Activated CD8-positive, alpha-beta memory T cell treated with anti-CD3 and anti-CD28 coated beads, Interleukin-2, amount 10 ng/mL, durations not matched to agents 7 days and 5 days (primary cell): ENCODE data around the gene HGFAC. TPM values are rescaled to one million over a fixed set of nuclear protein-coding genes. Genes with fewer than 3 reads are reported as not detected.

ENCODE experiments used
- ATAC-seq: fragments of 150-1000 bp; cut with Tn5 transposase; one replicate; pipeline ENCODE4 v1.10.0; 2021; ENCODE audit warnings: moderate library complexity
- CTCF ChIA-PET: fragments of 350-600 bp; sonication (Branson Sonifier 250); formaldehyde crosslinking; loops from one replicate; lab custom pipeline; 2021; ENCODE audit warnings: antibody characterized with exemption; lab: Charles Lee
- DNase-seq: peaks from one replicate; pipeline ENCODE4 v3.0.0-alpha.2; 2020
- H3K27ac Mint-ChIP-seq: one replicate; pipeline ENCODE4 v1.8.0; 2021; ENCODE audit warnings: mild to moderate bottlenecking, mixed read lengths
- H3K27me3 Mint-ChIP-seq: one replicate; pipeline ENCODE4 v1.8.0; 2021; ENCODE audit warnings: mixed read lengths
- H3K36me3 Mint-ChIP-seq: one replicate; pipeline ENCODE4 v1.8.0; 2021; ENCODE audit warnings: mild to moderate bottlenecking, mixed read lengths
- H3K4me1 Mint-ChIP-seq: one replicate; pipeline ENCODE4 v1.8.0; 2021; ENCODE audit warnings: mixed read lengths
- H3K4me3 Mint-ChIP-seq: one replicate; pipeline ENCODE4 v1.8.0; 2021; ENCODE audit warnings: mild to moderate bottlenecking, moderate library complexity, mixed read lengths
- H3K9me3 Mint-ChIP-seq: one replicate; pipeline ENCODE4 v1.8.0; 2022; ENCODE audit warnings: low read depth, mixed read lengths
- total RNA-seq, 2 experiments: library from RNA; stranded (reverse); gene quantifications; one replicate each; pipeline ENCODE4 v1.2.3, GENCODE V29; 2021

Gene HGFAC
- total RNA-seq, 2 experiments from 2014 or later: not detected

DNA sequence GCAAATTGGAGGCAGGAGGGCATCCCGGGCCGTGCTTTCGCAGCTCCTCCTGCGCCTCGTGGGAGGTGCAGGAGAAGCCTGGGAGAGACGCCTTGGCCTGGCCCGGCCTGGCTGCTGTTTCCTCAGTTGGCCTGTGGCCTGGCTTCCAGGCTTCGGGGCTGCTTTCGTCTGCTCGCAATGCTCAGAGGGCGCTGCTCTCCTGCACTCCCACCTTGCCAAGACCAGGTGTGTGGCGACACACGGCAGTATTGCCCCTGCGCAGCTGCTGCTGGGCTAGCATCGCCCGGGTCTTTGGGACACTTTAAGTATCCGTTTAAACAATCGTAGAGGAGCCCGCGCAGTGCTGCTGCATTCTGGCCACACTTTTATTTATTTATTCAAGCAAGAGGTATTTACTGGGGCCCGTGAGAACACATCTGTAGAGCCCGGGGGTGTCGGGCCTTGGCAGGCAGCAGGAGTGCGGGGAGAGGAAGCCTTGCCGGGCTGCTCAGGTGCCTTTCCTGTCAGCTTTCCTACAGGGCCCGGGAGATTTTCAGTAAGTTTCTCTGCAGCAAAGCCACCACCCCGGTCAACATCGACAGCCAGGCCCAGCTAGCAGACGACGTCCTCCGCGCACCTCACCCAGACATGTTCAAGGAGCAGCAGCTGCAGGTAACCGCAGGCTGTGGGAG lies 26.2 kb upstream of the HGFAC start:
- Mint-ChIP-seq H3K4me3 (no peak overlapping the region), H3K36me3 (no peaks in the 10 kb centered on the region), H3K27ac (no peak overlapping the region), H3K9me3 (no peaks in the 10 kb centered on the region), H3K4me1 (no peaks in the 10 kb centered on the region), H3K27me3 (no peaks in the 10 kb centered on the region)
- no peak for DNase-seq
- no peak for ATAC-seq
- CTCF ChIA-PET: no interaction called here

DNA sequence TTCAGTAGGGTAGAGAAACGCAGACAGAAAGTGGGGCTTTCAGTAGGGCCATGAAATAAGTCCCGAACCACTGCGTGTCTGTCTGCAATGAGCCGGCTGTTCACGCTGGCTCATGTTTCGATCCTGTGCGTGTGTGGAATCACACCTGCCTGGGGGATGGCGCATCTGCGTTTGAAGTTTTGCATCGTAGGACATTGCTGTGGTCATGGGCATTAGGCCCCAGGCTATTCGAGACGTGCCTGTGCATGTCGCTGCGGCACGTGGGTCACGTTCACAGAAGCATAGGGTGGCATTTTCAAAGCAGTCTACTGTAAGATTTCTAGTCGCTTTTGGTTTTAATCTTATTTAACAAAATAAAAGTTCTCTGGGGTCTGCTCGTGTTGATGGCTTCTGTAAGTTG lies 25.5 kb upstream of the HGFAC start:
- Mint-ChIP-seq H3K27me3 (no peaks in the 10 kb centered on the region), H3K4me1 (no peaks in the 10 kb centered on the region), H3K27ac (no peak overlapping the region), H3K4me3 (no peak overlapping the region), H3K9me3 (no peaks in the 10 kb centered on the region), H3K36me3 (no peaks in the 10 kb centered on the region)
- ATAC-seq (no peak), DNase-seq (no peak)
- CTCF ChIA-PET: no interaction called here

DNA sequence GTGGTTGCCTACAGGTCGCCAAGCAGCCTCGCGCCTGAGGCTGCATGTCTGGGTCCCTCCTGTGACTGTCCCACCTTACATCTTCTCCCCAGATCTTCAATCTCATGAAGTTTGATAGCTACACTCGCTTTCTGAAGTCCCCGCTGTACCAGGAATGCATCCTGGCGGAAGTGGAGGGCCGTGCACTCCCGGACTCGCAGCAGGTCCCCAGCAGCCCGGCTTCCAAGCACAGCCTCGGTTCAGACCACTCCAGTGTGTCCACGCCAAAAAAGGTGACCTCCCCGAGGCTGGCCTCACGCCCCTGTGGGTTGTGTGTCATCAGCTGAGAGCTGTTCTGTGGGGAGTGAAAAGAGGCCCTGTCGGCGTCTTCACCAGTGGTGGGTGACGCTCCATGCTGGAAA lies 24.9 kb upstream of the HGFAC start:
- Mint-ChIP-seq H3K4me3 (no peak overlapping the region), H3K36me3 (no peaks in the 10 kb centered on the region), H3K27ac (no peak overlapping the region), H3K27me3 (no peaks in the 10 kb centered on the region), H3K4me1 (no peaks in the 10 kb centered on the region), H3K9me3 (no peaks in the 10 kb centered on the region)
- DNase-seq (no peak), ATAC-seq (no peak)
- CTCF ChIA-PET: no interaction called here

DNA sequence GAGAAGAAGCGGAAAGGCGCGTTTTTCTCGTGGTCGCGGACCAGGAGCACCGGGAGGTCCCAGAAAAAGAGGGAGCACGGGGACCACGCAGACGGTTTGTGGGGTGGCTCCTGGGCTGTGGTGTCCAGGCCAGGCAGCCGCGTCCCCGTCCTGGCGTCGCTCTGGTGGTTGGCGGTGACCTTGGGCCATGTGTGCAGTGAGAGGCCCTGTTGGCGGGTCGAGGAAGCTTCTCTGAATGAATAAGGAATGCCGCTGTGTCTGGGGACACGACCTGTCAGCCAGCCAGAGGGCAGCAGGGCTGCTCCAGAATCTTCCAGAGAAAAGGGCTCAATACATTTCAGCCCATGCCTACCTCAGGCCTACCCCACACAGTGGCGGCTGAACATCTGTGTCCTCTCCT lies 24.3 kb upstream of the HGFAC start:
- Mint-ChIP-seq H3K4me3 (no peak overlapping the region), H3K9me3 (no peaks in the 10 kb centered on the region), H3K27ac (no peak overlapping the region), H3K27me3 (no peaks in the 10 kb centered on the region), H3K36me3 (no peaks in the 10 kb centered on the region), H3K4me1 (no peaks in the 10 kb centered on the region)
- CTCF ChIA-PET: no interaction called here
- ATAC-seq (no peak), DNase-seq (no peak)

DNA sequence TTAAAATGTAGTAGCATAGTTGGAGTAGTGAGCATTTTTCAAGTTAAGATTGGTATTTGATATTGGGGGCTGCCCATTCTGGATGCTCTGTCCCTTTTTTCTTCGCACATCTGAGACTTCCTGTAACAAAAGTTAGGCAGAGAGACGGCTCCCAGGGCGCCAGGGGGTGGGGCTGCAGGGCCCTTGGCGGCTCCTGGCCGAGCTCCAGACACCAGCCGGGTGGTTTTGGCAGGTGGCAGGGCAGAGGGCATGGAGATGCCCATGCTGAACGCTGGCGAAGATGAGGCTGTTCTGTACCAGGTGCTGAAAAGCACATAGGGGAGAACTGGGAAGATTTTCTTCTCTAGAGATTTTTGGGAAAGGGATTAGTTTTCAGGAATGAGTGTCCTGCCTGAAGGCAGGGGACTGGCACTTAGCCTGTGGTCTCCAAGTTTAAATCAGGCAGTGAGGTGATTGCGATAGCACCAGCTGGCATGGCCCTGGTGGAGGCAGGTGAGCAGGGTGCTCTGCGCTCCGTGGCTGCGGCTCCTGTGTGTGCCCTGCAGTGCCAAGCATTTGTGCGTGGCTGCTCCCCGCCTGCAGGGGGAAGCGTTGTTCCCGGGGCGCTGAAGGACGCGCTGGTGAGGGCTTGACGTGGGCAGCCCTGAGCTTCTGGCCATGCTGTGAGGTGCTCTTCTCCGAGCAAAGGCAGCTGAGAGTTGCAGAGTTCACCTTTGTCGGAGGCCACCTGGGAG lies 23.6 kb upstream of the HGFAC start:
- H3K9me3 Mint-ChIP-seq: no peaks in the 10 kb centered on the region
- H3K27me3 Mint-ChIP-seq: no peaks in the 10 kb centered on the region
- no peak overlapping the region for H3K4me3 Mint-ChIP-seq
- H3K4me1 Mint-ChIP-seq: no peaks in the 10 kb centered on the region
- no peak for DNase-seq
- CTCF ChIA-PET: no interaction called here
- no peaks in the 10 kb centered on the region for H3K36me3 Mint-ChIP-seq
- no peak for ATAC-seq
- H3K27ac Mint-ChIP-seq: no peak overlapping the region

DNA sequence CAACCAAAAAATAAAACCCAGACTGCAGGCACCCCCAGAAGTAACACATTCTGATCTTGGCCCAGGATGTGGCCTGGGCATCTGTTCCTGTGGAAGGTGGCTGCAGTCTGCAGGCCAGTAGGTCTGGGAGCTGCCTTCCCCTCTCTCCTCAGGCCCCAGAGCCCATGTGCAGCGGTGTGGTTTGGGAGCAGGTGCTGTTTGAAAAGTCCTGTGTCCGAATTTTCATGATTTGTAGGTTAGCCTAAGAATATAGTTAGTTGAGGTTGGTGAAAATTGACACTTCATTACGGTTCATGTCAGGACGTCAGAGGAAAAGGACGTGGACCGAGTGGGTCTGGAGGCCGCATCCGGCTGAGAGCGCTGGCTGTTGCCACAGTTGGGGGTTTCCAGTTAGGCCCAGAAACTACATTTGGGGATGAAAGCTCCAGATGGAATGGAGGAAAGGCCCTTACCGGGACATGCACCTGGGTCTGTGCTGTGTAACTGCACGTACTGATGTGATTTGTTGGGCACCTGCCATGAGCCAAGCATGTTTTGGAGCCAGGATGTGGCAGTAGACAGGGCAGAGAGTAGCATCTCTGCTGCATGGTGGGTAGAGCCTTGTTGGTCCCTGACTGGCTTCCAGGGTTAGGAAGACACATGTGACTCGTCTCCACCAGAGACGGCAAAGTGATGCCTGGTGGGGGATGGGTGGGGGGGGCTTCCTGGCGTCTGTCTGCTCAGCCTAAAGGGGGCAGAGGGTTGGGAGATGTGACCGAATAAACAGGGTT lies 21.7 kb upstream of the HGFAC start:
- Mint-ChIP-seq H3K4me3 (no peak overlapping the region), H3K36me3 (no peaks in the 10 kb centered on the region), H3K27ac (no peak overlapping the region), H3K27me3 (no peaks in the 10 kb centered on the region), H3K4me1 (no peaks in the 10 kb centered on the region), H3K9me3 (no peaks in the 10 kb centered on the region)
- CTCF ChIA-PET: interaction anchor here (0.9 to 1.2 kb wide), 3 partner anchors 15 to 298 kb away, joined by 3 to 4 read pairs (median 4); no protein-coding TSS in a partner anchor
- DNase-seq (no peak), ATAC-seq (no peak)

DNA sequence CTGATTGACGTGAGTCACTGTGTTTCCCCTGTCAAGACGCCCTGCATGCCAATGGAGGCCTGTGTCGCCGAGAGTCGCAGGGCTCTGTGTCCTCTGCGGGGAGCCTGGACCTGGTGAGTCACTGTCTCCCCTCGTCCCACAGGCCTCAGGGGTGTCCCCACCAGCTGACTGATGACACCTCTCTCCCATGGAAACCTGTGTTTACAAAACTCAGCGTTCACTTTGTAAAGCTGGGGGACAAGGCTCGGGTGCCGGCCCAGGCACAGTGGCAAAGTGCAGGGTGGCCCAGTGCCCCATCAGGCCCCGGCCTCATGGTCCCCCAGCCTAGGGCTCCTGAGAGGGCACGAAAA lies 21.2 kb upstream of the HGFAC start:
- ATAC-seq: no peak
- H3K9me3 Mint-ChIP-seq: no peaks in the 10 kb centered on the region
- DNase-seq: no peak
- CTCF ChIA-PET: interaction anchor here (1.2 kb wide), 1 partner anchor 298 kb away, joined by 3 read pairs; no protein-coding TSS in a partner anchor
- no peaks in the 10 kb centered on the region for H3K27me3 Mint-ChIP-seq
- no peaks in the 10 kb centered on the region for H3K4me1 Mint-ChIP-seq
- no peak overlapping the region for H3K27ac Mint-ChIP-seq
- H3K36me3 Mint-ChIP-seq: no peaks in the 10 kb centered on the region
- no peak overlapping the region for H3K4me3 Mint-ChIP-seq

DNA sequence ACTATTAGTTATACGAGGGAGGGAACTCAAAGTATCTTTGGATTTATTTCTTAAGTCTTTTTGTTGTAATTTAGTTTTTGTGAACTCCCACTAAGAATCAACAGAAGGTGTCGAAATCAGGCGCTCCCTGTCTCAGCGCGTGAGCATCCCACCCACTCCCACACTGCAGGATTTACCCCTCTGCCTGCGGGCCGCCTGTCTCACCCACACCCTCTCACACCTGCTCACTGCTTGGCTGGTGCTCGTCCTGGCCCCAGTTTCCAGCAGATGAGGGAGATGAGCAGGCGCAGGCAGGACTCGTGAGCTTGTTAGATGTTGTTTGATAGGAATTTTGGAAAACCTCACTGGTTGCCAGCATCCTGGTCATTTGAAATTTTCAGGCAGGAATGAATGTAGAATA lies 20.8 kb upstream of the HGFAC start:
- Mint-ChIP-seq H3K27me3 (no peaks in the 10 kb centered on the region), H3K4me1 (no peaks in the 10 kb centered on the region), H3K4me3 (no peak overlapping the region), H3K27ac (no peak overlapping the region), H3K9me3 (no peaks in the 10 kb centered on the region), H3K36me3 (no peaks in the 10 kb centered on the region)
- DNase-seq: no peak
- CTCF ChIA-PET: interaction anchor here (1.2 kb wide), 1 partner anchor 299 kb away, joined by 3 read pairs; no protein-coding TSS in a partner anchor
- ATAC-seq: no peak

DNA sequence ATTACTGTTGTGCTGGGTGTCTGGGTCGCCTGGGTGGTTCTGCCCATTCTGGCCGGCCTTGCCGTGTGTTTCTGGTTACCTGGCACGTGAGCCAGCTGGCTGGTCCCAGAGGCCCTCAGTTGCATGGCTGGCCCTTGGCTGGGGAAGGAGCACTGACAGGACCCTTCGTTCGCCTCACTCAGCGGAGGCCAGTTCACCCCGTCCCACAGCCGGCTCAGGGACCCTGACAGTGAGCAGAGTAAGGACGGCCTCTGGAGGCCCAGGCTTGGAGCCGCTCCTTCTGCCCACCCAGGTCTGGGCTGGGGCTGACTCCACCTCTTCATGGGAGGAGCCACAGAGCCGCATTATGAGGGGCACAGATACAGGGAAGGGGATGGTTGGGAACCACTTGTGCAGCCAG lies 20.3 kb upstream of the HGFAC start:
- ATAC-seq: no peak
- Mint-ChIP-seq H3K36me3 (no peaks in the 10 kb centered on the region), H3K27me3 (no peaks in the 10 kb centered on the region), H3K27ac (no peak overlapping the region), H3K4me3 (no peak overlapping the region), H3K9me3 (no peaks in the 10 kb centered on the region), H3K4me1 (no peaks in the 10 kb centered on the region)
- no peak for DNase-seq
- CTCF ChIA-PET: interaction anchor here (1.2 kb wide), 1 partner anchor 299 kb away, joined by 3 read pairs; no protein-coding TSS in a partner anchor

DNA sequence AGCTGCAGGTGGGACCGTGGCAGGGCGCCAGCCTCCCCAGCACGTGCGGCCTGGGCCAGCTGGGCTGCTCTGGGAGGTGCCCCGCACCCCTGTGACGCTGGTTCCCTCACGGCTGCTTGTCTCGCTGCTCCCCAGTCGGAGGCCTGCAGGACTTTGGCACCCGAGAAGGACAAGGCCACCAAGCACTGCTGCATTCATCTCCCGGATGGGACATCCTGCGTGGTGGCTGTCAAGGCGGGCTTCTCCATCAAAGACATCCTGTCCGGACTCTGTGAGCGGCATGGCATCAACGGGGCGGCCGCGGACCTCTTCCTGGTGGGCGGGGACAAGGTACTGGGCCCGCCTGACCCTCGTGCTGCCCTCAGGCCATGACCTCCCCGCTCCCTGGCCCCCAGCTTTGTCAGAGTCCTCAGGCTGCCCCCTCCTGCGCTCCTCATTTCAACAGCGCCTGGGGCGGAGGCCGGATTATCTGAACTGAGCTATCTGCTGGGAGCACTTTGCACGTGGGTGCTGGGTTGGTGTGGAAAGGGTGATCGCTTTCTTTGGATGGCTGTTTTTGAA lies 19.4 kb upstream of the HGFAC start:
- CTCF ChIA-PET: no interaction called here
- no peaks in the 10 kb centered on the region for H3K4me1 Mint-ChIP-seq
- ATAC-seq (no peak), DNase-seq (no peak)
- no peak overlapping the region for H3K27ac Mint-ChIP-seq
- H3K36me3 Mint-ChIP-seq: no peaks in the 10 kb centered on the region
- no peaks in the 10 kb centered on the region for H3K27me3 Mint-ChIP-seq
- no peak overlapping the region for H3K4me3 Mint-ChIP-seq
- no peaks in the 10 kb centered on the region for H3K9me3 Mint-ChIP-seq

DNA sequence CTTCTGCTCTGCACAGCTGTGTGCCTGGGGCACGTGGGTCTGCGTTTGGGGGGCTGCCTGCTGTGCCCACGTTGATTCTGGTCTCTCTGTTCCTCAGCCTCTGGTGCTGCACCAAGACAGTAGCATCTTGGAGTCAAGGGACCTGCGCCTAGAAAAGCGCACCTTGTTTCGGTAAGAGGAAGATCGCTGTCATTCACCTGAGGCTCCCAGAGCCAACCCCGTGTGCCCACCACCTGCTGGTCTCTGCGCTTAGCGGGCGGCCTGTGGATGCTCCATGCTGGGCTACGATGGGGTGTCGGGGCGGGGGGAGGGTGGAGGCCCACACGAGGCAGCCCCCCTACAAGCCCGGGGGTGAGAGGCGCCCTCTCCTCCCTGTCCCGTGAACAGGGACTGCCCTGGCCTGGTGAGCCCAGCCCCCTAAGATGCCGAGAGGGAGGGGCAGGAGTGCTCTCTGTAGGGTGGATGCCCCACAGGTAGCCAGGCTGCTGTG lies 18.9 kb upstream of the HGFAC start:
- no peak for DNase-seq
- no peak for ATAC-seq
- no peaks in the 10 kb centered on the region for H3K36me3 Mint-ChIP-seq
- H3K9me3 Mint-ChIP-seq: no peaks in the 10 kb centered on the region
- no peak overlapping the region for H3K4me3 Mint-ChIP-seq
- no peak overlapping the region for H3K27ac Mint-ChIP-seq
- H3K4me1 Mint-ChIP-seq: no peaks in the 10 kb centered on the region
- H3K27me3 Mint-ChIP-seq: no peaks in the 10 kb centered on the region
- CTCF ChIA-PET: no interaction called here

DNA sequence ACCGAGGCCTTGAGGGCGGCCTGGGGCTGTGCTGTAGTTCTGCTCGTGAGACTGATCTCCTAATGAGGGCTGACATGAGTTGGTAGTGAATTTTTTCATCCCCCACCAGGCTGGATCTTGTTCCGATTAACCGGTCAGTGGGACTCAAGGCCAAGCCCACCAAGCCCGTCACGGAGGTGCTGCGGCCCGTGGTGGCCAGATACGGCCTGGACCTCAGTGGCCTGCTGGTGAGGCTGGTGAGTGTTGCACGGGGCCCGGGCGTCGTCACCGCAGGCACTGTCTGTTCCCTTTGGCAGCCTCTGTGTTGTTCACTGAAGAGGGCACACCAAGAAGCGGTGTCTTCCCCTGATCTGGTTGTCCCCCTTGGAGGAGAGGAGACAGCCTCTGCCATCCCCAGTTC lies 18.4 kb upstream of the HGFAC start:
- Mint-ChIP-seq H3K9me3 (no peaks in the 10 kb centered on the region), H3K27me3 (no peaks in the 10 kb centered on the region), H3K27ac (no peak overlapping the region), H3K4me1 (no peaks in the 10 kb centered on the region), H3K36me3 (no peaks in the 10 kb centered on the region), H3K4me3 (no peak overlapping the region)
- CTCF ChIA-PET: no interaction called here
- DNase-seq (no peak), ATAC-seq (no peak)

DNA sequence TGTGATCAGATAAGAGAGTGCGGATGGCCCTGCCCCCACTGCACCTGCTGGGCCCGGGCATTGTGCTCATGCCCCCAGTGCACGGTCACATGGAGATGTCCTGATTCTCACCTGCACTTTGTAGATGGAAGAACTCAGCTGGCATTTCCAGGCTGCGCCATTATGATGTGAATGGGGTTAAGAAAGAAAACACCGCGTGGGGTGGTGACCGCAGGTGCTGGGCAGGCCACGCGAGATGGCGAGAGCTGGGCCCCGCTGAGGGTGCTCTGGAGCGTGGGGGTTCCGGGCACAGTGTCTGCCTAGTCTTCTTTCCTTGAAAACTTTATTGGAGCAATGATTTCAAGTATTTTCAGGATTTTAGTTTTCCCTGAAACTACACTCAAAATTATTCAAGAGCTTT lies 17.8 kb upstream of the HGFAC start:
- CTCF ChIA-PET: no interaction called here
- H3K27ac Mint-ChIP-seq: no peak overlapping the region
- DNase-seq: no peak
- no peak for ATAC-seq
- H3K36me3 Mint-ChIP-seq: no peaks in the 10 kb centered on the region
- no peaks in the 10 kb centered on the region for H3K27me3 Mint-ChIP-seq
- H3K9me3 Mint-ChIP-seq: no peaks in the 10 kb centered on the region
- H3K4me1 Mint-ChIP-seq: no peaks in the 10 kb centered on the region
- no peak overlapping the region for H3K4me3 Mint-ChIP-seq
